ENCODE data around the gene PFKM.

DNA sequence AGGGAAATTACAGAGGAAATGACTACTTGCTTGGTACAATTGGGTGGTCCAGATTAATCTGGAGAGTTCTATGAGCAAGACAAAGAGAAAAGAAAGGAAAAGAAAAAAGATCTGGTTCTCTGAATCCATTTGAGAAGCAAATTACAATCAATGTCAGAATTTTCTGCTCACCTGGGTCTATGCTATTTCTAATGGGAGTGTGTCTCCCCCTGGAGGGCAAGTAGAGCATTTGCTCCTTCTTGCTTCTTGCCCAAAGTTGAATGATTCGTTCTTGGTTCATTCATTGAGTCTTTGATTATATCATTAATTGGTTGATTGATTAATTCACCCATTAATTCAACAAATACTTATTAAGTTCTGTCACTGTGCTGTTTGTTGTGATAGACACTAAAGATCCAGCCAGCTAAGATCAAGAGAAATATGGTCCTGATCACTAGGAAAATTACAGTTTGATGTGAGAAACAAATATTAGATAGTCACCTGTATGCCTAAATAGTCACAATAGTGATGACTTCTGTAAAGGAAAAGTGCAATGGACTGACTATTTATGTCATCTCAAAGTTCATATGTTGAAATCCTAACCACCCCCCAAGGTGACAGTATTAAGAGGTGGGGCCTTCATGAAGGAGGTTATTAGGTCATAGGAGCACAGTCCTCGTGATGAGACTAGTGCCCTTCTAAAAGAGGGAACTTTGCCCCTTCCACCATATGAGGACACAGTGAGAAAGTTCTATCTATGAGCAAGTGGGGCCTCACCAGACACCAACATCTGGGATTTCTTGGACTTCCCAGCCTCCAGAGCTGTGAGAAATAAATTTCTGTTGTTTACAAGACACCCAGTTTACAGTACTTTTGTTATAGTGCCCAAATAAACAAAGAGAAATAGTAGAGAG, 46.2 kb downstream of the PFKM start:
- TF ChIP-seq MTA1 (IDR thresholded peaks at IDR 0.05; ENCODE audit: borderline replicate concordance) (no peak), ETV6 (IDR thresholded peaks at IDR 0.05; ENCODE audit: borderline replicate concordance in 1 of 2, low read depth in 2 of 2, low read length in 1 of 2) (no peak), ETV6 (CRISPR knock-in tag; IDR thresholded peaks at IDR 0.05; ENCODE audit: borderline replicate concordance) (no peak), YY1 (IDR thresholded peaks at IDR 0.05; ENCODE audit: borderline replicate concordance in 1 of 3, control insufficient read depth in 1 of 3, extremely low read depth in 1 of 3, insufficient read depth in 3 of 3, insufficient read length in 1 of 3, insufficient replicate concordance in 2 of 3, low read depth in 1 of 3, low read length in 2 of 3) (no peak), POLR2A (conservative IDR thresholded peaks at IDR 0.05) (no peak), EHMT2 (IDR thresholded peaks at IDR 0.05) (no peak), EGR1 (conservative IDR thresholded peaks at IDR 0.05) (no peak), IRF2 (CRISPR knock-in tag; IDR thresholded peaks at IDR 0.05) (no peak)
- TF ChIP-seq, protein P1, sequence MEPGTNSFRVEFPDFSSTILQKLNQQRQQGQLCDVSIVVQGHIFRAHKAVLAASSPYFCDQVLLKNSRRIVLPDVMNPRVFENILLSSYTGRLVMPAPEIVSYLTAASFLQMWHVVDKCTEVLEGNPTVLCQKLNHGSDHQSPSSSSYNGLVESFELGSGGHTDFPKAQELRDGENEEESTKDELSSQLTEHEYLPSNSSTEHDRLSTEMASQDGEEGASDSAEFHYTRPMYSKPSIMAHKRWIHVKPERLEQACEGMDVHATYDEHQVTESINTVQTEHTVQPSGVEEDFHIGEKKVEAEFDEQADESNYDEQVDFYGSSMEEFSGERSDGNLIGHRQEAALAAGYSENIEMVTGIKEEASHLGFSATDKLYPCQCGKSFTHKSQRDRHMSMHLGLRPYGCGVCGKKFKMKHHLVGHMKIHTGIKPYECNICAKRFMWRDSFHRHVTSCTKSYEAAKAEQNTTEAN (CRISPR knock-in tag; IDR thresholded peaks at IDR 0.05): no peak
- TF ChIP-seq, protein P2, sequence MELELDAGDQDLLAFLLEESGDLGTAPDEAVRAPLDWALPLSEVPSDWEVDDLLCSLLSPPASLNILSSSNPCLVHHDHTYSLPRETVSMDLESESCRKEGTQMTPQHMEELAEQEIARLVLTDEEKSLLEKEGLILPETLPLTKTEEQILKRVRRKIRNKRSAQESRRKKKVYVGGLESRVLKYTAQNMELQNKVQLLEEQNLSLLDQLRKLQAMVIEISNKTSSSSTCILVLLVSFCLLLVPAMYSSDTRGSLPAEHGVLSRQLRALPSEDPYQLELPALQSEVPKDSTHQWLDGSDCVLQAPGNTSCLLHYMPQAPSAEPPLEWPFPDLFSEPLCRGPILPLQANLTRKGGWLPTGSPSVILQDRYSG (tag; conservative IDR thresholded peaks at IDR 0.05; ENCODE audit: low read depth): no peak
